Esophagus squamous epithelium (tissue), 4 donors: ENCODE results near the gene IDUA.

Source experiments
- CTCF ChIP-seq, 6 experiments: fragments of 450-650 bp in 4 of 6; fragments of 200-600 bp in 2 of 6; sonication (generic) in 2 of 6; IDR thresholded peaks; one replicate each; pipeline ENCODE4 v1.5.1; 2016 to 2019; ENCODE audit warnings: antibody characterized with exemption in 6 of 6, mild to moderate bottlenecking in 4 of 6, moderate library complexity in 4 of 6
- POLR2A ChIP-seq, 4 donors: fragments of 450-650 bp; IDR thresholded peaks; one replicate each; pipeline ENCODE4 v1.6.1; 2017; ENCODE audit warnings: antibody characterized with exemption in 4 of 4, mild to moderate bottlenecking in 4 of 4, moderate library complexity in 3 of 4

GRCh38 chr4:1018147-1019020, 31.5 kb downstream of the IDUA start:
- no peak for TF ChIP-seq CTCF (IDR thresholded peaks at IDR 0.05)
- no peak for TF ChIP-seq POLR2A (IDR thresholded peaks at IDR 0.05)
